Adipocyte (in vitro differentiated cells): ENCODE results near the gene GPC1.
A peak's percentile ranks its signal among the peaks of the same experiment; 100 is the strongest.
"Not testable (repeated sequence)": the region's sequence is repeated elsewhere in the genome, so short reads cannot be mapped to it uniquely, and the experiment has no call there.

ENCODE experiments used
- DNase-seq: peaks from one replicate; pipeline ENCODE4 v3.0.0-alpha.2; 2015; ENCODE audit warnings: low read depth
- H3K27me3 ChIP-seq: replicated peaks from 2 replicates; pipeline ENCODE4 v1.7.0; 2013; ENCODE audit warnings: mild to moderate bottlenecking, low read length, moderate library complexity; ENCODE audit not compliant: control insufficient read depth, insufficient read depth
- H3K36me3 ChIP-seq: 2 replicates; pipeline ENCODE4 v1.7.0; 2013; ENCODE audit warnings: low read length, mild to moderate bottlenecking, moderate library complexity; ENCODE audit not compliant: control insufficient read depth, insufficient read depth, severe bottlenecking
- H3K4me1 ChIP-seq: 2 replicates; pipeline ENCODE4 v1.7.0; 2013; ENCODE audit warnings: mild to moderate bottlenecking, low read length, moderate library complexity; ENCODE audit not compliant: control insufficient read depth, insufficient read depth
- H3K4me3 ChIP-seq: 2 replicates; pipeline ENCODE4 v1.7.0; 2013; ENCODE audit warnings: mild to moderate bottlenecking, low read length, moderate library complexity
- H3K9ac ChIP-seq: 2 replicates; pipeline ENCODE4 v1.7.0; 2013; ENCODE audit warnings: mild to moderate bottlenecking, low read length, moderate library complexity
- H3K9me3 ChIP-seq: 2 replicates; pipeline ENCODE4 v1.7.0; 2013; ENCODE audit warnings: mild to moderate bottlenecking, low read length, moderate library complexity; ENCODE audit not compliant: control insufficient read depth

The GPC1 gene

GRCh38 chr2:240482141-240482540 lies 46.7 kb downstream of the GPC1 start:
- Histone ChIP-seq H3K4me1 (no peaks in the 10 kb centered on the region), H3K9ac (no peak overlapping the region), H3K9me3 (peaks cover 8% of the 10 kb centered on the region), H3K27me3 (peaks cover 9% of the 10 kb centered on the region), H3K4me3 (no peak overlapping the region), H3K36me3 (no peaks in the 10 kb centered on the region)
- no peak for DNase-seq

DNA sequence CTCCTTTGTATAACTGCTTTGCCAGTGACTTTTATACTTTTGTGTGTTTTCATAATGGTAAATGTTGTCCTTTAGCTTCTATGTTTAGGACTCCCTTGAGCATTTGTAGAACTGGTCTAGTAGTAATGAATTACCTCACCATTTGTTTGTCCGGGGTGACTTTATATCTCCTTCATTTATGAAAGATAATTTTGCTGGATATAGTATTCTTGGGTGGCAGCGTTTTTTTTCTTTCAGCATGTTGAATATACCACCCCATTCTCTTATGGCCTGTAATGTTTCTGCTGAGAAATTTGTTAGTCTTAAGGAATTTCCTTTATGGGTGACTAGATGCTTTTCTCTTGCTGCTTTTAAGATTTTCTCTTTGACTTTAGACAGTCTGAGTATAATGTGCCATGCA lies 56.0 kb downstream of the GPC1 start:
- no peak for DNase-seq
- no peaks in the 10 kb centered on the region for H3K27me3 ChIP-seq
- no peaks in the 10 kb centered on the region for H3K36me3 ChIP-seq
- H3K9ac ChIP-seq: no peak overlapping the region
- no peak overlapping the region for H3K4me3 ChIP-seq
- no peaks in the 10 kb centered on the region for H3K4me1 ChIP-seq
- H3K9me3 ChIP-seq: peaks cover 36% of the 10 kb centered on the region

DNA sequence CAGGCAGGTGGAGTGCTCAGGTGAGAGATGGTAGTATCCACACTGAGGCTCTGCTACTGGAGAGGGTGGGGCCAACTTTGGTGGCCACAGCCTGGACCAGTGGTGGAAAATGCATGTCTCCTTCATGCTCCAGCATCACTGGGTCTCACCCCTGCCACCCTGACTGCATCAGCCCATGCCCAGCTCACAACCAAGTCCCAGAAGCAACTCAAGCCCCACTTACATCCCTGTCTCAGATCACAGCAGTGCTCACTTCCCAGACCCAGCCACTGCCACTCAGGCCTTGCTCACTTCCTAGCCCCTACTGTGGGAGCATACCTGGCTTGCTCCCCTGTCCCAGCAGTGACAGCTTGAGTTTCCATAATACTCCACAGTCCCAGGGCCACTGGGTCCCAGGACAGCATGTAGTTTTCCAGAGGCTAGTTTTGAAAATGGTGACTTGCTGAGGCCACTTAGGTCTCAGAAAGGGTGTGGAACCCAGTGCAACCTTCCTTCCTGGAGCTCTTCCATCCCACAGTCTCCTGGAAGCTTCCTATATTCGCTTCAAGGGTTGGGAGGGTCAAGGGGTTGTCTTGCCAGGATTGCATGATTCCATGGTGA lies 58.8 kb downstream of the GPC1 start:
- Histone ChIP-seq H3K4me3 (no peak overlapping the region), H3K9me3 (peaks cover 25% of the 10 kb centered on the region), H3K27me3 (no peaks in the 10 kb centered on the region), H3K9ac (no peak overlapping the region), H3K36me3 (no peaks in the 10 kb centered on the region), H3K4me1 (no peaks in the 10 kb centered on the region)
- DNase-seq: no peak

DNA sequence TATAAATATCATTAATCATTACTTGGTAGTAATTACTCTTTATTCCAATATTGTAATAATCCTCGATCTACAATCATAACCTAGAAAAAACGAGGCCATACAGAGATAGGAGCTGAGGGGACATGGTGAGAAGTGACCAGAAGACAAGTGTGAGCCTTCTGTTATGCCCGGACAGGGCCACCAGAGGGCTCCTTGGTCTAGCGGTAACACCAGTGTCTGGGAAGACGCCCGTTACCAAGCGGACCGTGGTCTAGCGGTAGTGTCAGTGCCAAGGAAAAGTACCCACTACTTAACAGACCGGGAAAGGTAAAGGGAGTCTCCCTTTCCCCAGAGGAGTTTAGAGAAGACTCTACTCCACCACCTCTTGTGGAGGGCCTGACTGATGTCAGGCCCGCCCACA lies 59.5 kb downstream of the GPC1 start:
- H3K4me1 ChIP-seq, H3K4me3 ChIP-seq, H3K9ac ChIP-seq, H3K36me3 ChIP-seq, H3K27me3 ChIP-seq: not testable (repeated sequence)
- peaks cover 19% of the 10 kb centered on the region for H3K9me3 ChIP-seq
- peak; percentile 37 for DNase-seq

DNA sequence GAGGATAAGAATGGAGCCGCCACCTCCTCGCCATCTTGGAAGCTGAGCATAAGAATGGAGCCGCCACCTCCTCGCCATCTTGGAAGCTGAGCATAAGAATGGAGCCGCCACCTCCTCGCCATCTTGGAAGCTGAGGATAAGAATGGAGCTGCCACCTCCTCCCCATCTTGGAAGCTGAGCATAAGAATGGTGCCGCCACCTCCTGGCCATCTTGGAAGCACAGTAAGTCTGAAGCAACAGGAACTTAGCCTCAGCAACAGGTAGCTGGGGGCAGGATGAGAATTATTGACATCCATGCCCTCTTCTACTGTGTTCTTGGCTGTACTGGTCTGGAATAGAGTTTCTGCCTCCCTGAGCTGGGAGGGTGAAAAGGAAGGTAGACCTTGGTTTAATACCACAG lies 61.6 kb downstream of the GPC1 start:
- not testable (repeated sequence) for H3K36me3 ChIP-seq, H3K4me3 ChIP-seq, H3K27me3 ChIP-seq, H3K9ac ChIP-seq, H3K9me3 ChIP-seq, H3K4me1 ChIP-seq
- peak; percentile 12 for DNase-seq

DNA sequence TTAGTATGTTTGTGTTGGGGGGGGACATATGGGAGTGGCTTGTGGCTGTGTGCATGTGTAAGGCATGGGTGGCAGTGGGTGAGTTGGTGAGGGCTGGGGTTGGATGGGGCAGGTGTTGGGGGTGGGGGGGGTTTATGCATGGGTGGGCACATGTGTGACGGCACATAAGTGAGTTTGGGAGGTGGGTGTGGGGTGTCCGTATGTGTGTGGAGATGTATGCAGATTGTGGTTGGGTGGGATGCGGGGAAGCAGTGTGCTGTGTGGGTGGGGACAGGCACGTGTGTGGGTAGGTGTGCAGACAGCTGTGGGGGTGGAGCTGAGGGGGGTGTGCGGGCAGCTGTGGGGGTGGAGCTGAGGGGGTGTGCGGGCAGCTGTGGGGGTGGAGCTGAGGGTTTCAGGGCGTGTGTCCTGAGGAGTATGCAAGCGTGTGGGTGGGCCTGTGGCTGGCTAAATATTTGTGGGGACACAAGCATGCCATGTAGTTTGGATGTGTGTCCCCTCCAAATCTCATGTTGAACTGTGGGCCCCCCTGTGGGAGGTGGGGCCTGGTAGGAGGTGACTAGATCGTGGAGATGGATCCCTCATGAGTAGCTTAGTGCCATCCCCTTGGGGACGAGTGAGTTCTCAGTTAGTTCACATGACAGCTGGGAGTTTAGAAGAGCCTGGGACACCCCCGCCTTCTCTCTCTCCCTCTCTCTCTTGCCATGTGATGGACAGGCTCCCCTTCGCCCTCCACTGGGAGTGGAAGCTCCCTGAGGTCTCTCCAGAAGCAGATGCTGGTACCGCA lies 62.9 kb downstream of the GPC1 start:
- Histone ChIP-seq H3K4me1 (no peaks in the 10 kb centered on the region), H3K9me3 (no peaks in the 10 kb centered on the region), H3K9ac (no peak overlapping the region), H3K36me3 (no peaks in the 10 kb centered on the region), H3K27me3 (no peaks in the 10 kb centered on the region), H3K4me3 (no peak overlapping the region)
- DNase-seq: no peak

GRCh38 chr2:240498958-240499260 lies 63.4 kb downstream of the GPC1 start:
- Histone ChIP-seq H3K36me3 (no peaks in the 10 kb centered on the region), H3K4me1 (no peaks in the 10 kb centered on the region), H3K27me3 (no peaks in the 10 kb centered on the region), H3K9me3 (no peaks in the 10 kb centered on the region), H3K9ac (no peak overlapping the region), H3K4me3 (no peak overlapping the region)
- no peak for DNase-seq

- no peaks in the 10 kb centered on the region for H3K9me3 ChIP-seq
These were observed 64.1 kb downstream of the GPC1 start for GRCh38 chr2:240499309-240500301.

DNA sequence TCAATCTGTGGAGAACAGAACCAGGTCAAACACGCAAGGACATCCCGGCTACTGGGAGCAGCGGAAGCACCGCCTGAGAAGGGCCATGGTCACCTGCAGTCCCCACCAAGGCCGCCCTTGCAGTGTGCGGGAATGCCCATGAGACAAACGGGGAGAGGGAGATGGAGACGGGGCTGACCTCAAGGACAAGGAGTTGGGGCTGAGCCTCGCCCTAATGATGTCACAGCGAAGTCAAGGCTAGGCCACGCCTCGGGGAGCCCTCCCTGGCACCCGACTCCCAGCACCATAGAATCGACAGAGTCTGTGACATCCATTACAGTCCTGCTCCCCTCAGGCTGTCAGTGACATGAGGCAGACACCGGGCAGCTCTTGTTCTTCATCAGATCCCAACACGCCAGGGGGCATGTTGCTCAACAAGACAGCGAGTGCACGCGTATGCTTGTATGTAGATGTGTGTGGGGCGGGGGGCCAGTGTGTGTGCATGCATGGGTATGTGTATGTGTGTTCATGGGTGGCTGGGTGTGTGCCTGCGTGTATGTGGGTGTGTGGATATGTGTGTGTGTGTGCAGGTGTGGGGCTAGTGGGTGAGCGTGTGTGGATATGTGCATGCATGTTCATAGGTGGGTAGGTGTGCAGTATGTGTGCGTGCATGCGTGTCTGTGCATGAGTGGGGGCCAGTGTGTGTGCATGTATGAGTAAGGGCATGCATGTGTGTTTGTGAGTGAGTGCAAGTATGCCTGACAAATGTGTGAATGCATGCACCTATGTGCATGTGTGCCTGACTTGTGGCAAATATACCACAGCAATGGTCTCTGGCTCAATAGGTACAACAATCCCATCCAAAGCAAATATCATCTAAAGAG lies 65.3 kb downstream of the GPC1 start:
- Histone ChIP-seq H3K4me3 (no peak overlapping the region), H3K27me3 (no peaks in the 10 kb centered on the region), H3K4me1 (no peaks in the 10 kb centered on the region), H3K9me3 (no peaks in the 10 kb centered on the region), H3K9ac (no peak overlapping the region), H3K36me3 (no peaks in the 10 kb centered on the region)
- no peak for DNase-seq

More at GRCh38 chr2:240499309-240500301, 64.1 kb downstream of the GPC1 start:
- Histone ChIP-seq H3K4me1 (no peaks in the 10 kb centered on the region), H3K4me3 (no peak overlapping the region), H3K9ac (no peak overlapping the region), H3K36me3 (no peaks in the 10 kb centered on the region), H3K27me3 (no peaks in the 10 kb centered on the region)
- no peak for DNase-seq

GRCh38 chr2:240501531-240501991 lies 66.1 kb downstream of the GPC1 start:
- no peaks in the 10 kb centered on the region for H3K27me3 ChIP-seq
- H3K36me3 ChIP-seq: no peaks in the 10 kb centered on the region
- no peak overlapping the region for H3K4me3 ChIP-seq
- H3K9me3 ChIP-seq: no peaks in the 10 kb centered on the region
- no peak overlapping the region for H3K9ac ChIP-seq
- H3K4me1 ChIP-seq: no peaks in the 10 kb centered on the region
- DNase-seq: no peak
